Activated B cell treated with CpG ODN at 0.5 μM for 24 hours (primary cell): ENCODE results near the gene SPHK1. TPM values are rescaled to one million over a fixed set of nuclear protein-coding genes. Genes with fewer than 3 reads are reported as not detected.

Source experiments
- ATAC-seq: fragments of 200-7000 bp; cut with Tn5 transposase; one replicate; pipeline ENCODE4 v1.10.0; 2021; ENCODE audit warnings: low read depth, mild to moderate bottlenecking, moderate library complexity
- CTCF ChIA-PET: fragments of 350-600 bp; sonication (Branson Sonifier 250); formaldehyde crosslinking; loops from one replicate; lab custom pipeline; 2021; ENCODE audit warnings: antibody characterized with exemption; lab: Charles Lee
- POLR2A ChIA-PET: fragments of 350-600 bp; sonication (Branson Sonifier 250); formaldehyde crosslinking; loops from one replicate; lab custom pipeline; 2021; ENCODE audit warnings: antibody characterized with exemption; lab: Charles Lee
- DNase-seq: peaks from one replicate; pipeline ENCODE4 v3.0.0; 2022
- H3K27ac Mint-ChIP-seq: one replicate; pipeline ENCODE4 v1.8.0; 2020; ENCODE audit warnings: mixed read lengths
- H3K27me3 Mint-ChIP-seq: one replicate; pipeline ENCODE4 v1.8.0; 2021; ENCODE audit warnings: mixed read lengths
- H3K36me3 Mint-ChIP-seq: one replicate; pipeline ENCODE4 v1.8.0; 2021; ENCODE audit warnings: low read depth, mixed read lengths
- H3K4me1 Mint-ChIP-seq: one replicate; pipeline ENCODE4 v1.8.0; 2021; ENCODE audit warnings: mixed read lengths
- H3K4me3 Mint-ChIP-seq: one replicate; pipeline ENCODE4 v1.8.0; 2020; ENCODE audit warnings: mild to moderate bottlenecking, mixed read lengths
- H3K9me3 Mint-ChIP-seq: one replicate; pipeline ENCODE4 v1.8.0; 2020; ENCODE audit warnings: mixed read lengths
- intact Hi-C: fragments of 100-400 bp; cut with micrococcal nuclease; formaldehyde crosslinking; loops from one replicate; pipeline ENCODE4 v1.15.1; 2024
- total RNA-seq: library from RNA; stranded (reverse); gene quantifications from 2 replicates; pipeline ENCODE4 v1.2.3, GENCODE V29; 2022
- TF ChIP-seq, protein P1 (sequence below): fragments of 200-600 bp; IDR thresholded peaks from one replicate; pipeline ENCODE4 v1.8.0; 2022; ENCODE audit warnings: antibody characterized with exemption, mild to moderate bottlenecking

Gene SPHK1
- total RNA-seq, 1 donor from 2014 or later: 1.1 TPM

DNA sequence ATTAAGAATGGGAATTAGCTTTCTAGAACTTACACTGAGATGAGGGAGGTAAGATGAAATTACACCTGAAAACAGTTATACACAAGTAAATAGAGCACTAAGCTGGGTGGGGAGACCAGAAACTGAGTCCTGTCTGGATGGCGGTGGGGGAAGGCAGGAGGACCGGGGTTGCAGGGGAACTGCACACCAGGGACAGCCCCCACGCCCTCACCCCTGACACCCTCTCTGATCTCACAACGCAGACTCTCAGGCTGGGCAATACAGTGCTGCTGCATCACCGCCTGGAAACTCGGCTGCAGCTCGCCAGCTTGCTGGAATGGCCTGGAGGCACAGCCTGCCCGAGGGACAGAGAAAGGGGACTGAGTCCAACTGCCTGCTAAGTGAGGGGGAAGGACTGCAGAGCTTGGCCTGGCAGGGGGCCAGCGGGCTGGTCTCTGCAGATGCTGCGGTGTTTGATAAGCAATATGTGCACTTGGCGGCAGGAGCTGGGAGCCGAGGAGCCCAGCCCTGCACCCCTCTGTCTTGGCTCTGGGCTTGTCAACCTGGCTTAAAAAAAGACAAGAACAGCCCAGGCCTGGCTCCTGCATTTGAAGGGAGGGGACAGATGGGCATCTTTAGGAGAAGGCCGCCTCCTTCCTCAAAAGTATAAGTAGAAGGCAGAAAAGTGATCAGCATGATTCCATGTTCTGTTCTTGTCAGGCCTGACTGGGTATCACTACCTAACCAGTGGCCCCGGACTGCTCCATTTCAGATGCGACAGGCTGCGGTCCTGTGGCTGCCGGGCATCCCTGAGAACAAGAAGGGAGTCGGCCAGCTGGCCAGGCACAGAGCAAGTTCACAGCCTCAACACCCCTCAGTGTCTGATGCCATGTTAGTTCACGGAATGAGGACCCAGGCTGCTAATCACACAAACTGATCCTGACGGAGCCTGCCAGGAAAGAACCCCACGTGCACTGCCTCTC lies 30.2 kb downstream of the SPHK1 start:
- Mint-ChIP-seq H3K36me3 (peaks cover 32% of the 10 kb centered on the region), H3K27me3 (no peaks in the 10 kb centered on the region), H3K9me3 (no peaks in the 10 kb centered on the region), H3K4me1 (peaks cover 42% of the 10 kb centered on the region), H3K4me3 (no peak overlapping the region), H3K27ac (no peak overlapping the region)
- intact Hi-C loops: no loop called here
- DNase-seq: no peak
- POLR2A ChIA-PET: interaction anchor here (0.6 to 1.0 kb wide), 3 partner anchors 8 to 571 kb away, joined by 3 read pairs; no protein-coding TSS in a partner anchor
- TF ChIP-seq, protein P1, sequence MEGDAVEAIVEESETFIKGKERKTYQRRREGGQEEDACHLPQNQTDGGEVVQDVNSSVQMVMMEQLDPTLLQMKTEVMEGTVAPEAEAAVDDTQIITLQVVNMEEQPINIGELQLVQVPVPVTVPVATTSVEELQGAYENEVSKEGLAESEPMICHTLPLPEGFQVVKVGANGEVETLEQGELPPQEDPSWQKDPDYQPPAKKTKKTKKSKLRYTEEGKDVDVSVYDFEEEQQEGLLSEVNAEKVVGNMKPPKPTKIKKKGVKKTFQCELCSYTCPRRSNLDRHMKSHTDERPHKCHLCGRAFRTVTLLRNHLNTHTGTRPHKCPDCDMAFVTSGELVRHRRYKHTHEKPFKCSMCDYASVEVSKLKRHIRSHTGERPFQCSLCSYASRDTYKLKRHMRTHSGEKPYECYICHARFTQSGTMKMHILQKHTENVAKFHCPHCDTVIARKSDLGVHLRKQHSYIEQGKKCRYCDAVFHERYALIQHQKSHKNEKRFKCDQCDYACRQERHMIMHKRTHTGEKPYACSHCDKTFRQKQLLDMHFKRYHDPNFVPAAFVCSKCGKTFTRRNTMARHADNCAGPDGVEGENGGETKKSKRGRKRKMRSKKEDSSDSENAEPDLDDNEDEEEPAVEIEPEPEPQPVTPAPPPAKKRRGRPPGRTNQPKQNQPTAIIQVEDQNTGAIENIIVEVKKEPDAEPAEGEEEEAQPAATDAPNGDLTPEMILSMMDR: no peak
- ATAC-seq: no peak
- CTCF ChIA-PET: interaction anchor here (0.7 to 9.7 kb wide), 4 partner anchors 17 to 44 kb away, joined by 3 to 81 read pairs (median 6); partner anchors contain the start of gene UBE2O

- H3K4me3 Mint-ChIP-seq: no peak overlapping the region
- POLR2A ChIA-PET: no interaction called here
- no peak for ATAC-seq
These were observed 31.4 kb downstream of the SPHK1 start for GRCh38 chr17:76415786-76416185.

GRCh38 chr17:76416457-76416856 lies 32.0 kb downstream of the SPHK1 start:
- H3K9me3 Mint-ChIP-seq: no peaks in the 10 kb centered on the region
- peaks cover 59% of the 10 kb centered on the region for H3K4me1 Mint-ChIP-seq
- no peak overlapping the region for H3K27ac Mint-ChIP-seq

More at GRCh38 chr17:76415786-76416185, 31.4 kb downstream of the SPHK1 start:
- no peak for DNase-seq
- H3K36me3 Mint-ChIP-seq: peaks cover 22% of the 10 kb centered on the region
- peaks cover 54% of the 10 kb centered on the region for H3K4me1 Mint-ChIP-seq
- no peaks in the 10 kb centered on the region for H3K9me3 Mint-ChIP-seq
- intact Hi-C loops: no loop called here
- TF ChIP-seq, protein P1: no peak
- no peak overlapping the region for H3K27ac Mint-ChIP-seq
- CTCF ChIA-PET: no interaction called here
- H3K27me3 Mint-ChIP-seq: no peaks in the 10 kb centered on the region

DNA sequence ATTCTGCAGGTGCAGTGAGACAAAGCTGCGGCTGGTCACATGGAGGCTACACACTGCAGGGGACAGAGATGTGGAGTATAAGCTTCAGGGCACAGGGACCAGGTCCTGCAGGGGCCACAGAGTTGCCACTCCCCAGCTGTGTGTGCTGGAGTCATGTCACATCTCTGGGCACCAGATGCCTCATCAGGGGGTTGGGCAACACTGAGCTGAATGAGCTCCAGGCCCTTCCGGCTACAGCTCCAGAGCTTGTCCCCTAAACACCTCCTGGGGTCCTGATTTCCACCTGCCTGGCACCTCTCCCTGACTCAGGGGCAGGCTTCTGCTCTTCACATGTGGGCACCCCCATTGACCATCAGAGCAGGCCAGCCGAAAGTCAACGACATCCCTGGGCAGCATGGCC lies 32.5 kb downstream of the SPHK1 start:
- peaks cover 26% of the 10 kb centered on the region for H3K36me3 Mint-ChIP-seq
- DNase-seq (no peak), ATAC-seq (no peak)
- POLR2A ChIA-PET: interaction anchor here (1.0 kb wide), 1 partner anchor 35 kb away, joined by 3 read pairs; no protein-coding TSS in a partner anchor
- TF ChIP-seq, protein P1: no peak
- H3K4me3 Mint-ChIP-seq: no peak overlapping the region
- no peaks in the 10 kb centered on the region for H3K27me3 Mint-ChIP-seq
- no peak overlapping the region for H3K27ac Mint-ChIP-seq
- peaks cover 64% of the 10 kb centered on the region for H3K4me1 Mint-ChIP-seq
- H3K9me3 Mint-ChIP-seq: no peaks in the 10 kb centered on the region
- CTCF ChIA-PET: interaction anchor here (0.7 to 1.0 kb wide), 2 partner anchors 41 to 130 kb away, joined by 3 read pairs; no protein-coding TSS in a partner anchor
- intact Hi-C loops: no loop called here

More at GRCh38 chr17:76416457-76416856, 32.0 kb downstream of the SPHK1 start:
- intact Hi-C loops: no loop called here
- no peak overlapping the region for H3K4me3 Mint-ChIP-seq
- no peak for DNase-seq
- H3K36me3 Mint-ChIP-seq: peaks cover 22% of the 10 kb centered on the region
- no peak for ATAC-seq
- TF ChIP-seq, protein P1: no peak
- ChIA-PET POLR2A (interaction anchor here (0.6 kb wide), 1 partner anchor 28 kb away, joined by 3 read pairs; no protein-coding TSS in a partner anchor), CTCF (interaction anchor here (0.6 to 1.0 kb wide), 3 partner anchors 18 to 130 kb away, joined by 3 read pairs; no protein-coding TSS in a partner anchor)
- no peaks in the 10 kb centered on the region for H3K27me3 Mint-ChIP-seq
